Skeletal muscle tissue (tissue), 4 donors: ENCODE measurements around the gene KCMF1. TPM values are rescaled to one million over a fixed set of nuclear protein-coding genes. Genes with fewer than 3 reads are reported as not detected.

ENCODE experiments used
- H3K27ac ChIP-seq: one replicate; pipeline ENCODE4 v1.7.0; 2013; ENCODE audit warnings: mild to moderate bottlenecking, low read depth, low read length, inconsistent platforms
- H3K27me3 ChIP-seq, 3 donors: one replicate each; pipeline ENCODE4 v1.7.0; 2013; ENCODE audit warnings: low read length in 3 of 3; ENCODE audit not compliant: control insufficient read depth in 3 of 3, insufficient read depth in 3 of 3
- H3K36me3 ChIP-seq, 3 donors: one replicate each; pipeline ENCODE4 v1.7.0; 2013; ENCODE audit warnings: low read length in 3 of 3; ENCODE audit not compliant: control insufficient read depth in 3 of 3, insufficient read depth in 3 of 3
- H3K4me1 ChIP-seq, 3 donors: one replicate each; pipeline ENCODE4 v1.7.0; 2013; ENCODE audit warnings: low read length in 3 of 3, mild to moderate bottlenecking in 3 of 3; ENCODE audit not compliant: control insufficient read depth in 3 of 3, insufficient read depth in 3 of 3
- H3K4me3 ChIP-seq, 3 donors: one replicate each; pipeline ENCODE4 v1.7.0; 2013; ENCODE audit warnings: low read length in 3 of 3
- H3K9ac ChIP-seq, 3 donors: one replicate each; pipeline ENCODE4 v1.7.0; 2013; ENCODE audit warnings: low read length in 3 of 3, mild to moderate bottlenecking in 3 of 3, moderate library complexity in 2 of 3, low read depth in 1 of 3
- H3K9me3 ChIP-seq, 3 donors: one replicate each; pipeline ENCODE4 v1.7.0; 2013; ENCODE audit warnings: low read length in 3 of 3; ENCODE audit not compliant: control insufficient read depth in 3 of 3
- total RNA-seq: library from RNA; depleted of rRNA; stranded (reverse); fragments of >200 nt; gene quantifications from one replicate; pipeline ENCODE4 v1.2.3, GENCODE V29; 2014
- donor health status: Osteomylitis.

KCMF1 gene
- total RNA-seq, 1 donor from 2014 or later = 12.5 TPM

DNA sequence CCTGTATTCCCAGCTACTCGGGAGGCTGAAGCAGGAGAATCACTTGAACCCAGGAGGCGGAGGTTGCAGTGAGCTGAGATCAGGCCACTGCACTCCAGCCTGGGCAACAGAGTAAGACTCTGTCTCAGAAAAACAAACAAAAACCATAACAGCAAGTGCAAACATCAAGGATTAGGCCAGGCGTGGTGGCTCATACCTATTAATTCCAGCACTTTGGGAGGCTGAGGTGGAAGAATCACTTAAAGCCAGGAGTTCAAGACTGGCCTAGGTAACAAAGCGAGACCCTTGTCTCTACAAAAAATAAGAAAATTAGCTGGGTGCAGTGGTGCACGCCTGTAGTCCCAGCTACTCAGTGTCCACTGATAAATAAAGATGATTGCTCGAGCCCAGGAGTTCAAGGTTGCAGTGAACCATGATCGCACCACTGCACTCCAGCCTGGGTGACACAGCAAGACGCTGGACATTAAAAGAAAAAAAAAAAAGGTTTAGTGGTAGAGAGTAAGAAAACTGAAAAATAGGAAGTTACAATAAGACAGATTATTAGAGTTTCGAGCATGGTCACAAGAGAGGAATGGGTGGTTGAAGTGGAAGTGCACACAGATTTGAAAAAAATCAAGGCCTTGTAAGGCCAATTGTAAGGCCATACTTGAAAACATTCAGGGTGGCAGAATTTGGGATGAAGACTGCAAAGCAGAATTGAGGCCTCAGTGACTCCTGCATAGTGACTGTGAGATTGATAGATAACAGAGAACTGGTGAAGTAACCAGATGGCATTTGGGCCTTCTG, 6.4 kb upstream of the KCMF1 start:
- H3K4me3 ChIP-seq = no peak overlapping the region
- no peaks in the 10 kb centered on the region for H3K27me3 ChIP-seq
- no peak overlapping the region for H3K9ac ChIP-seq
- no peak overlapping the region for H3K27ac ChIP-seq
- H3K9me3 ChIP-seq = no peaks in the 10 kb centered on the region
- no peaks in the 10 kb centered on the region for H3K36me3 ChIP-seq
- H3K4me1 ChIP-seq = peaks cover 6 to 9% (median 8%) of the 10 kb centered on the region in 3 donors

DNA sequence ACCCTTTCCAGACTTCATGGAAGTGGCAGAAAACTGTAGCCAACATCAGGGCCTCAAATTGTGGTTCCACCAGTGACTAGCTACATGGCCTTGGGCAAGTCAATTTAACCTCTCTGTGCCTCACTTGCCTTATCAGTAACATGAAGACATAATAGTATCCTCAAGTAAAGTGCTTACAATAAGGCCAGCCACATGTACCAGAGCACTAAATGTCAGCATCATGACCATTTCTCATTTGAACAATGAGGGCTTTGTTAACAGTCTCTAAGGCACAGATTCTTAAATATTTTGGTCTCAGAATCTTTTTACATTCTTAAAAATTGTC, 5.8 kb upstream of the KCMF1 start:
- no peak overlapping the region for H3K27ac ChIP-seq
- H3K27me3 ChIP-seq = no peaks in the 10 kb centered on the region
- H3K9ac ChIP-seq = no peak overlapping the region
- H3K4me1 ChIP-seq = peaks cover 10 to 14% (median 10%) of the 10 kb centered on the region in 3 donors
- no peaks in the 10 kb centered on the region for H3K9me3 ChIP-seq
- no peaks in the 10 kb centered on the region for H3K36me3 ChIP-seq
- no peak overlapping the region for H3K4me3 ChIP-seq

DNA sequence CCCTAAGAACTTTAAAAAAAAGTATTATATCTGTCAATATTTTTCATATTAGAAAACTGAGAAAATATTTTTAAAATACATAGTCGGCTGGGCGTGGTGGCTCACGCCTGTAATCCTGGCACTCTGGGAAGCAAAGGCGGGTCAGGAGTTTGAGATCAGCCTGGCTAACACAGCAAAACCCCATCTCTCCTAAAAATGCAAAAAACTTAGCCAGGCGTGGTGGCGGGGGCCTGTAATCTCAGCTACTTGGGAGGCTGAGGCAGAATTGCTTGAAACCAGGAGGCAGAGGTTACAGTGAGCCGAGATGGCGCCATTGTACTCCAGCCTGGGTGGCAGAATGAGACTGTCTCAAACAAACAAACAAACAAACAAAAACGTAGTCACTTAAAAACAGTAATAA, 5.1 kb upstream of the KCMF1 start:
- H3K4me3 ChIP-seq = no peak overlapping the region
- peaks cover 10 to 15% (median 10%) of the 10 kb centered on the region in 3 donors for H3K4me1 ChIP-seq
- no peak overlapping the region for H3K9ac ChIP-seq
- no peaks in the 10 kb centered on the region for H3K9me3 ChIP-seq
- H3K27ac ChIP-seq = no peak overlapping the region
- no peaks in the 10 kb centered on the region for H3K36me3 ChIP-seq
- no peaks in the 10 kb centered on the region for H3K27me3 ChIP-seq

DNA sequence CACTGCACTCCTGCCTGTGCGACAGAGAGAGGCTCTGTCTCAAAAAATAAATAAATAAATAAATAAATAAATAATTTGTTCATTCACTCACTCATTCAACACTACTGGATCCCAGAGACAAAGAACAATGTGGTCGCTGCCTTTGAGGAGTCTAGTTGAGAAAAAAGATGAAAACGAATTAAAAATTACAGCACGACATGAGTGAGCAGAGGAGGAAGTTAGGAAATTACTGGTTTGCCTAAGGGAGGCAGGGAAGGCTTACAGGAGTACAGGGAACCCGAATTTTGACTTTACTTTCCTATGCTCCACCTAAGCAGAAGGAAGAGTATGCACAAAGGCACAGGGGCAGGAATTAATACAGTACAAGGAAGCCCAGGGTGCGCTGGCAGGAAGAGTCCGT, 4.2 kb upstream of the KCMF1 start:
- Histone ChIP-seq H3K4me3 (no peak overlapping the region), H3K36me3 (no peaks in the 10 kb centered on the region), H3K9me3 (no peaks in the 10 kb centered on the region), H3K27ac (no peak overlapping the region), H3K27me3 (no peaks in the 10 kb centered on the region), H3K9ac (no peak overlapping the region), H3K4me1 (peaks cover 10 to 15% (median 10%) of the 10 kb centered on the region in 3 donors)

DNA sequence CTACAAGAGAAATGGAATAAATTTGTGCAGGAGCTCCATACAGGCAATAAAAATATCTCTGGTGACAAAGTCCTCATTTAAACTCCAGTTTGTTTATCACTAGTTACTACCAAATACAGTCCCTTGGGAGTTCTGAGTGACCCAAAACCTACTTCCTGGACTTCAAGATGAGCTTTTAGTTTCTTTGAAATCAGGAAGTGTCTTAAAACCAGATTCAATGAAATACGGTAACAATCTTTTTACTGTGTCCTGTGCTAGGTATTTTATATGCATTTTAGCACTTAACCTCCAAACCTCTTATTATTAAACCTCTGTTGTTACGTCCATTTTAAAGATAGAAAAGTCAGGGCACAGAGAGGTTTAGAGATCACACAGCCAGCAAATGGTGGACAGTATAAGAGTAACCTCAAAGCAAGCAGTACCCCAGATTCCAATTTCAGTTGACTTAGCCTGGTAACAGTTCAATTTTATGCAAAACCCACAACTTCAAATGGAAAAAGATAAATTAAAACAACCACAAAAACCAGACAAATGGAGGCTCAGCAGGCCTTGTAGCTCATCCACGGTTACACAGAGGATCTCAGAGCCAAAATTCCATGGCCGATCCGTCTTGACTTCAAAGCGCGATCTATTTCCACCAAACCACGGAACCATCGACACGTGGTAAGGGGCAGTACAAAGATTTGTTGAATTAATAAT, 1.3 kb upstream of the KCMF1 start:
- Histone ChIP-seq H3K4me1 (peaks cover 18 to 31% (median 20%) of the 10 kb centered on the region in 3 donors), H3K36me3 (no peaks in the 10 kb centered on the region), H3K27me3 (no peaks in the 10 kb centered on the region), H3K9ac (peak overlapping the region; percentile 85 to 92 (median 88)), H3K4me3 (peak overlapping the region; percentile 83 to 91 (median 85)), H3K27ac (peak overlapping the region; percentile 89), H3K9me3 (no peaks in the 10 kb centered on the region)

DNA sequence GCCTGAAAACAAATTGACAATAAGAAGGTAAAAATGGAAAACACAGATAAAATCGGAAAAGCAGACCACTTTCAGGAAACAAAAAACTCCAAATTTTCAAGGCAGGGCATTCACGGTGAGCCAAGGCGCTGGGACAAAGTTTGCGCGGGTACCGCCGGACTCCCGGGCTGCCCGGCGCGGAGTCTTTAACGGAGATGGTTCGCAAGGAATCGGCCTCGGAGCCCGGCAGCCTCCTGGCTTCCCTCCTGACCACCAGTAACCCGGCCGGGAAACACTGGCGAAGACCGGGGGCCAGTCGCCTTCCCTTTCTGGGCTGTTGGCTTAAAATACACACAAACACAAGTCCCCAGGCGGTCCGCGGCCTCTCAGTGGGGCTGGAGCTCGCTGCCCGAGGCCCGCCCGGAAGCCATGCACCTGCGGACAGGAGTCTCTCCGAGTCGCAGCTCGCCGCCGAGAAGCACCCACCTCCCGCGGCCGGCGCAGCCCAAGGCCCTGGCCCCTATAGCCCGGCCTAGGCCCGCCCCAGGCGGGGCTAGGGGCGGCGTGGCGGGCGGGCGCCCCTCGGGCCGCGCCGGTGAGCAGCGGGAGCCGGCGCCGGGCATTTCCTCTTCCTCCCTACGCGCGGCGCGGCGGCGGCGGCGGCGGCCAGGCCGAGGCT, 622 bp upstream of the KCMF1 start:
- Histone ChIP-seq H3K36me3 (no peaks in the 10 kb centered on the region), H3K9ac (peak overlapping the region; percentile 85 to 92 (median 88)), H3K27me3 (no peaks in the 10 kb centered on the region), H3K4me1 (peaks cover 20 to 34% (median 23%) of the 10 kb centered on the region in 3 donors), H3K9me3 (no peaks in the 10 kb centered on the region), H3K27ac (peak overlapping the region; percentile 89), H3K4me3 (peak overlapping the region; percentile 83 to 91 (median 85))

DNA sequence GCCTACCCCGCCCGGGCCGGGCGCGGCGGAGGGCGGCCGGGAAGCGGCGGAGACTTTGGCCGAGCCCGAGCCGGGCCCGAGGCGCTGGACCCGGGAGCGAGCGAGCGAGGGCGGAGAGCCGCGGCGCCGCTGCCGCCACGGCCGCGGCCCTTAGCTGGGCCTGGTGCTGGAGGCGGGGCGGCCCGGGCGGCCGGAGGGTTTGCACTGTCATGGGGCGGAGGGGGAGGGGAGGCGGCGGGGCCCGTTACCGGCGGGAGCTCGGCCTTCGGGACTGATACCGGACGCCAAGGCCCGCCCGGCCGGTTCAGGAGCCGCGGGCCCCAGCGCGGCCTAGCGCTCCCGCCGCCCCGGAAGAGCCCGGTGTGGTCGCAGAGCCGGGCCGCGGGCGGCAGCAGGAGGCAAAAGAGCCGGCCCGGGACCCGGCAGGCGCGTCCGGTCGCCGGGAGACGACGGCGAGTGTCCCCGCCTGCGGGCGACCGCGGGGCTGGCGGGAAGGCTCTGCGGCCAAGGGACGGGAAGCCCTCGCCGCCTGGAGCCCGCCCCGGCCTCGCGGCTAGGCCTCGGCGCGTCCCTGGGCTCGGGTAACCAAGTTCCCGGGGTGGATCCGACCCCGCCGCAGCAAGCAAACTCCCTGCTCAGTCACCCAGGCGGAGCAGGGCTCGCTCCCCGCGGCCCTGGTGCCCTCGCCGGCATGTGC, 697 bp downstream of the KCMF1 start:
- no peaks in the 10 kb centered on the region for H3K36me3 ChIP-seq
- H3K27ac ChIP-seq = peak overlapping the region; percentile 96
- H3K9me3 ChIP-seq = no peaks in the 10 kb centered on the region
- peak overlapping the region; percentile 88 to 93 (median 93) for H3K4me3 ChIP-seq
- peak overlapping the region; percentile 95 to 98 (median 97) for H3K9ac ChIP-seq
- H3K4me1 ChIP-seq = peaks cover 25 to 36% (median 27%) of the 10 kb centered on the region in 3 donors
- H3K27me3 ChIP-seq = no peaks in the 10 kb centered on the region

DNA sequence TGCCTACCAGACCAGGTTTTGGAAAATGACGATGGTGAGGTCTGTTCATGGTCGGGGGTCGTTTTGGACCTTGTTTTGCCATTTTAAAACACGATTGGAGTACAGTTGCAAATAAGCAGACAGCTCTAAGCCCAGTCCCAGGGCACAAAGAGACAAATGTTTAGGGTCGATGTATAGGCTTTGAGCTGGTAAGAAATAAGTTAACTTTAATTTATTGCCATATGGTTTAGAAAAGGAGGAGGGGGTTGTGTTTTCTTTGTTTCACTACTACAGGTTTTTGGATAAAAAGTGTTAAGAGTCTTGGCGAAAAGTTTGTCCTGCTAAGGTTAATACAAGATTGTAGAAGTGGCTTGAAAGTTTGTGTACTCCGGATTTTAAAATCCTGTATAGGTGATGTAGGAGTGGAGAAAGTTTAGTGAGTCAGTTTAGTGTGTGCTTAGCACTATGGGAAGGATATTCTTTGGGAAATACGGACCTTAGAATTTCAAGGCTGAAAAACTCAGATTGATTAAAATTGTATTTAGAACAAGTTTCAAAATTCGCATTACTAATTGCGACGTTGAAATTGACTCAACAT, 1.3 kb downstream of the KCMF1 start:
- Histone ChIP-seq H3K4me1 (peaks cover 25 to 36% (median 27%) of the 10 kb centered on the region in 3 donors), H3K27me3 (no peaks in the 10 kb centered on the region), H3K9me3 (no peaks in the 10 kb centered on the region), H3K4me3 (peak overlapping the region; percentile 88 to 93 (median 93)), H3K9ac (peak overlapping the region; percentile 95 to 98 (median 97)), H3K36me3 (no peaks in the 10 kb centered on the region), H3K27ac (peak overlapping the region; percentile 96)

DNA sequence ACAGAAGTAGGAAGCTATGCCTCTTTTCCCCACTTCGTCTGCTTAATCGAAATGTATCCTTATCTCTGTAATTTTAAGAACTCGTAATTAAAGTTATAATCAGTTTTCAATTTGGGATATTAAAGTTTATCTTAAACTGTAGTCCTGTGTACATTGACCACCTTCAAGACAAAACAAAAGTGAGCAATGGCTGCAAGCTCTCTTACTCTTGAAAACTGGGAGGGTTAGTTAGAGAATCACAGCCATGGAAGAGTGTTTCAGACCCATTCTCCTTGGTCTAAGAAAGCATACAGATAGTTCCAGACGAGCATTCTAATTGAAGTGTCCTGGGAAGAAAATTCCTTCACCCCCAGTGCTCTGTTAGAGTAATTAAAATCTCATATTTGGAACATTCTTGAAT, 2.0 kb downstream of the KCMF1 start:
- H3K4me1 ChIP-seq = peaks cover 25 to 36% (median 27%) of the 10 kb centered on the region in 3 donors
- no peaks in the 10 kb centered on the region for H3K36me3 ChIP-seq
- H3K4me3 ChIP-seq = peak overlapping the region; percentile 36 to 93 (median 93)
- H3K9me3 ChIP-seq = no peaks in the 10 kb centered on the region
- H3K27ac ChIP-seq = peak overlapping the region; percentile 96
- no peaks in the 10 kb centered on the region for H3K27me3 ChIP-seq
- H3K9ac ChIP-seq = peak overlapping the region; percentile 95 to 98 (median 97)
